ENCODE measurements around the gene HSPA8.

HSPA8 gene

DNA sequence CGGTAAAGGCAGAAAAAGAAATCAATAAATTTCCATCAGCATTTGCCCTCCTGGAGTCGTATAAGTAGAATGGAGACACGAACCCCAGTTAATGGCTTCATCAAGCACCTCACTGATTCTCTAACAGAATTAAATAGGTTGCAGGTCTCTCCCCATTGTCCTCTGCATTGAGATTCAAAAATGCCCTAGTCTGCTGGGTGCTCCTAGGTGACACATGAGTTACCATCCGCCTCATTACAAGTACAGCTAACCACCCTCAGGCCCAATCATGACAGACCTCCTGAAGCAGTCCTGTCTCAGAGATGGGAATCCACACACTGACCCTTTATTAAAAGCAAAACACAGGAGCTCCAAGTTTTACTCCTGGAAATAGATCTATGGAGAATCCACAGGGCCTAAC, 31.4 kb downstream of the HSPA8 start:
- Histone ChIP-seq H3K27ac (no peak overlapping the region), H3K27me3 (replicated peaks) (no peaks in the 10 kb centered on the region), H3K36me3 (replicated peaks) (no peaks in the 10 kb centered on the region), H3K4me3 (ENCODE audit: low read depth, low read length) (no peak overlapping the region)
- in situ Hi-C loops (cut with HindIII; ENCODE audit: low pct_ligation_motif_present, low sequenced_read_pairs), result no loop called here
- no peak for TF ChIP-seq CTCF (IDR thresholded peaks at IDR 0.05; ENCODE audit: low read depth, low read length, missing control alignments)
- DNase-seq, result no peak

DNA sequence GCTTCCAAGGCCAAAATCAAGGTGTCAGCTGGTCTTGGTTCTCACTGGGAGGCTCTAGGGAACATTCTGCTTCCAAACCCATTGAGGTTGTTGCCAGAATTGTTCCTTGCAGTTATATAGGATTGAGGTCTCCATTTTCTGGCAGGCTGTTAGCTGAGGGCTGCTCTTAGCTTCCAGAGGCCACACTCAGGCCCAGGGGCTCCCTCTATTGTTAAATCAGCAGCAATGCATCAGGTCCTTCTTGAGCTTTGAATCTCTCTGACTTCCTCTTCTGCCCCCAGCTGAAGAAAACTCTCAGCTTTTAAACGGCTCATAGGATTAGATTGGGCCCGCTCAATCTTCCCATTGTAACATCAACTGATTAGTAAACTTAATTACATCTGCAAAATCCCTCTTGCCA, 41.0 kb downstream of the HSPA8 start:
- no peak overlapping the region for H3K27ac ChIP-seq
- H3K4me3 ChIP-seq (ENCODE audit: low read depth, low read length), result no peak overlapping the region
- peak; percentile 49 for DNase-seq
- in situ Hi-C loops (cut with HindIII; ENCODE audit: low pct_ligation_motif_present, low sequenced_read_pairs), result no loop called here
- peak; percentile 87 for TF ChIP-seq CTCF (IDR thresholded peaks at IDR 0.05; ENCODE audit: low read depth, low read length, missing control alignments)
- H3K36me3 ChIP-seq (replicated peaks), result no peaks in the 10 kb centered on the region
- peaks cover 3% of the 10 kb centered on the region for H3K27me3 ChIP-seq (replicated peaks)

DNA sequence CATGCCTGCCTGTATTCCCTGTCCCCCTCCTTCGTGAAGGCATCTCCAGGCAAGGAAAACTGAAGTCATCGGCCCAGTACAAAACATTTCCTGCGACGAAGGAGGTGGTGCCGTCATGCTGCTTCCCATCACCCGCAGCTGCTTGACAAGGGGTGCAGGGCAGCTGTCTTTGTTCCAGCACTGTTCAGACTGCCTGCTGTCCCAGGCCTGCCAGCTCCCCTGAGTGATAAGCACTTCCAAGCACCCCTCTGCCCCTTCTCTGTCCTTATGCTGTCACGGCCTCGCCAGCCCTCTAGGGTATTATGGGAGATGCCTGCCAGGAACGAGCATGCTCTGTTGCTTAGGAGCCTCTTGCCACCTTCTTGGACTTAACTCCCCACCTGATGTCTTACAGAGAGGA, 43.2 kb downstream of the HSPA8 start:
- in situ Hi-C loops (cut with HindIII; ENCODE audit: low pct_ligation_motif_present, low sequenced_read_pairs), result no loop called here
- DNase-seq, result no peak
- H3K36me3 ChIP-seq (replicated peaks), result no peaks in the 10 kb centered on the region
- H3K4me3 ChIP-seq (ENCODE audit: low read depth, low read length), result no peak overlapping the region
- TF ChIP-seq CTCF (IDR thresholded peaks at IDR 0.05; ENCODE audit: low read depth, low read length, missing control alignments), result no peak
- no peak overlapping the region for H3K27ac ChIP-seq
- H3K27me3 ChIP-seq (replicated peaks), result peaks cover 5% of the 10 kb centered on the region

- in situ Hi-C loops (cut with HindIII; ENCODE audit: low pct_ligation_motif_present, low sequenced_read_pairs), result no loop called here
- DNase-seq, result no peak
- Histone ChIP-seq H3K27ac (no peak overlapping the region), H3K36me3 (replicated peaks) (no peaks in the 10 kb centered on the region), H3K27me3 (replicated peaks) (peaks cover 5% of the 10 kb centered on the region), H3K4me3 (ENCODE audit: low read depth, low read length) (no peak overlapping the region)
- TF ChIP-seq CTCF (IDR thresholded peaks at IDR 0.05; ENCODE audit: low read depth, low read length, missing control alignments), result no peak
Observed at GRCh38 chr11:123011510-123011909, 50.4 kb downstream of the HSPA8 start.
